Activated CD8-positive, alpha-beta memory T cell treated with anti-CD3 and anti-CD28 coated beads, Interleukin-2, amount 50 U/mL, for 1 hour (primary cell): Measurements from ENCODE around the gene PRDM16.

Source experiments
- DNase-seq: peaks from one replicate; pipeline ENCODE4 v3.0.0-alpha.2; 2020; ENCODE audit errors: extremely low read depth

PRDM16 gene

GRCh38 chr1:3298197-3298596 lies 229.2 kb downstream of the PRDM16 start:
- DNase-seq = no peak

- no peak for DNase-seq
Observed at GRCh38 chr1:3304246-3304645, 235.2 kb downstream of the PRDM16 start.

GRCh38 chr1:3304692-3305091 lies 235.7 kb downstream of the PRDM16 start:
- no peak for DNase-seq

GRCh38 chr1:3305156-3305555 lies 236.2 kb downstream of the PRDM16 start:
- no peak for DNase-seq

- DNase-seq = no peak
Observed at GRCh38 chr1:3306583-3307291, 237.7 kb downstream of the PRDM16 start.

GRCh38 chr1:3307359-3307758 lies 238.4 kb downstream of the PRDM16 start:
- DNase-seq = no peak

- DNase-seq = no peak
Observed at GRCh38 chr1:3308053-3308452, 239.1 kb downstream of the PRDM16 start.

GRCh38 chr1:3310718-3311400 lies 241.9 kb downstream of the PRDM16 start:
- DNase-seq = no peak

- no peak for DNase-seq
Observed at GRCh38 chr1:3311711-3312110, 242.7 kb downstream of the PRDM16 start.

- DNase-seq = no peak
Observed at GRCh38 chr1:3312310-3312897, 243.4 kb downstream of the PRDM16 start.

- no peak for DNase-seq
Observed at GRCh38 chr1:3312898-3313575, 244.0 kb downstream of the PRDM16 start.

- DNase-seq = no peak
Observed at GRCh38 chr1:3313576-3313950, 244.6 kb downstream of the PRDM16 start.

- no peak for DNase-seq
Observed at GRCh38 chr1:3314491-3315381, 245.7 kb downstream of the PRDM16 start.

GRCh38 chr1:3315399-3316339 lies 246.7 kb downstream of the PRDM16 start:
- DNase-seq = no peak

GRCh38 chr1:3316340-3316943 lies 247.4 kb downstream of the PRDM16 start:
- DNase-seq = no peak

GRCh38 chr1:3317456-3317855 lies 248.5 kb downstream of the PRDM16 start:
- DNase-seq = no peak

- no peak for DNase-seq
Observed at GRCh38 chr1:3318329-3318728, 249.3 kb downstream of the PRDM16 start.

GRCh38 chr1:3319874-3320245 lies 250.9 kb downstream of the PRDM16 start:
- no peak for DNase-seq

GRCh38 chr1:3320246-3321152 lies 251.5 kb downstream of the PRDM16 start:
- no peak for DNase-seq
